GM12878 (cell line): ENCODE data around the gene FOXL3. TPM values are rescaled to one million over a fixed set of nuclear protein-coding genes. Genes with fewer than 3 reads are reported as not detected.

Experiments
- ATAC-seq: fragments of 200-7000 bp; cut with Tn5 transposase; 3 replicates; pipeline ENCODE4 v1.9.1; 2020; ENCODE audit warnings: mild to moderate bottlenecking, moderate library complexity
- BruUV-seq: library from RNA; stranded (reverse); fragments of 400-500 nt; replicated peaks from 2 replicates; lab custom pipeline; 2021; lab: Mats Ljungman, UMichigan
- CTCF ChIA-PET: fragments of 300-600 bp; sonication (Branson Sonifier 250); formaldehyde crosslinking; extraction: SDS; loops from one replicate; lab custom pipeline; 2021; ENCODE audit warnings: inconsistent platforms; lab: Yijun Ruan, JAX
- POLR2A ChIA-PET: fragments of 350-600 bp; formaldehyde crosslinking; extraction: SDS; loops from one replicate; lab custom pipeline; 2021; ENCODE audit warnings: inconsistent platforms; lab: Charles Lee
- RAD21 ChIA-PET: fragments of 300-600 bp; sonication (Branson Sonifier 250); formaldehyde crosslinking; loops from one replicate; lab custom pipeline; 2023; ENCODE audit warnings: antibody characterized with exemption; ENCODE audit not compliant: unreplicated experiment; lab: Charles Lee
- SMC1A ChIA-PET: fragments of 300-600 bp; sonication (Branson Sonifier 250); formaldehyde crosslinking; loops from one replicate; lab custom pipeline; 2023; ENCODE audit not compliant: unreplicated experiment, uncharacterized antibody; lab: Charles Lee
- DNase-seq: peaks from one replicate; pipeline ENCODE4 v3.0.0-alpha.2; 2011; ENCODE audit warnings: low read depth, low spot score
- FAIRE-seq: peaks from 3 replicates; lab custom pipeline; 2011; peaks lifted over from hg19 to GRCh38; lab: Jason Lieb, UNC
- H2AFZ ChIP-seq: 2 replicates; pipeline ENCODE4 v1.6.0; 2011; ENCODE audit warnings: low read depth, low read length, control low read depth; ENCODE audit not compliant: control insufficient read depth
- H3K27ac ChIP-seq: 2 replicates; pipeline ENCODE4 v1.5.1; 2011; ENCODE audit warnings: control low read depth; ENCODE audit not compliant: control insufficient read depth, insufficient read depth
- H3K27me3 ChIP-seq, 2 experiments: replicated peaks in 1 of 2; 2 replicates each; pipeline versions ENCODE4 v1.6.0 to v1.6.1; 2011; ENCODE audit warnings: low read length in 1 of 2; ENCODE audit not compliant: control insufficient read depth in 2 of 2, insufficient read depth in 2 of 2
- H3K36me3 ChIP-seq, 2 experiments: 2 replicates each; pipeline ENCODE4 v1.5.1; 2011; ENCODE audit warnings: low read length in 1 of 2; ENCODE audit not compliant: control insufficient read depth in 2 of 2, insufficient read depth in 2 of 2
- H3K4me1 ChIP-seq: 2 replicates; pipeline ENCODE4 v1.6.1; 2011; ENCODE audit warnings: mild to moderate bottlenecking, low read length, moderate library complexity, mixed read lengths; ENCODE audit not compliant: control insufficient read depth, insufficient read depth
- H3K4me2 ChIP-seq: 2 replicates; pipeline ENCODE4 v1.6.0; 2011; ENCODE audit warnings: control low read depth; ENCODE audit not compliant: control insufficient read depth, insufficient read depth
- H3K4me3 ChIP-seq: fragments of 200-600 bp; sonication (generic); 2 replicates; pipeline ENCODE4 v1.5.1; 2016
- H3K79me2 ChIP-seq: 2 replicates; pipeline ENCODE4 v1.6.0; 2011; ENCODE audit warnings: low read length; ENCODE audit not compliant: control insufficient read depth, insufficient read depth
- H3K9ac ChIP-seq: 2 replicates; pipeline ENCODE4 v1.8.0; 2011; ENCODE audit warnings: low read length, control low read depth, mixed read lengths; ENCODE audit not compliant: control insufficient read depth, insufficient read depth
- H3K9me3 ChIP-seq: replicated peaks from 3 replicates; pipeline ENCODE4 v1.5.1; 2011; ENCODE audit warnings: mild to moderate bottlenecking, low read length; ENCODE audit not compliant: control insufficient read depth, insufficient read depth
- H4K20me1 ChIP-seq: 2 replicates; pipeline ENCODE4 v1.6.0; 2011; ENCODE audit not compliant: control insufficient read depth, insufficient read depth
- CBFB ChIP-seq: IDR thresholded peaks from 2 replicates; pipeline ENCODE4 v1.6.1; 2016; ENCODE audit warnings: antibody characterized with exemption, low read depth
- CBX3 ChIP-seq: fragments of 200-600 bp; sonication (generic); IDR thresholded peaks from 2 replicates; pipeline ENCODE4 v1.6.1; 2016; ENCODE audit warnings: low read depth, borderline replicate concordance
- CBX5 ChIP-seq: sonication (generic); IDR thresholded peaks from 2 replicates; pipeline ENCODE4 v1.6.1; 2016; ENCODE audit warnings: low read depth, moderate library complexity, mild to moderate bottlenecking, inconsistent platforms
- CHD1 ChIP-seq: IDR thresholded peaks from 2 replicates; pipeline ENCODE4 v1.6.1; 2012; ENCODE audit warnings: low read depth, low read length, improper control_type of control experiment
- E2F4 ChIP-seq: IDR thresholded peaks from 2 replicates; pipeline ENCODE4 v1.6.1; 2012; ENCODE audit warnings: low read depth, low read length, improper control_type of control experiment
- ELK1 ChIP-seq: IDR thresholded peaks from 2 replicates; pipeline ENCODE4 v1.6.1; 2012; ENCODE audit warnings: low read depth, low read length, improper control_type of control experiment
- EZH2 ChIP-seq: IDR thresholded peaks from 2 replicates; pipeline ENCODE4 v1.6.1; 2012; ENCODE audit warnings: low read depth, mild to moderate bottlenecking, control low read depth, inconsistent platforms, low read length, borderline replicate concordance; ENCODE audit not compliant: control insufficient read depth
- GABPA ChIP-seq: IDR thresholded peaks from 2 replicates; pipeline ENCODE4 v1.6.1; 2014; ENCODE audit warnings: antibody characterized with exemption, low read depth, mild to moderate bottlenecking, inconsistent platforms
- GATAD2B ChIP-seq: fragments of 450-650 bp; conservative IDR thresholded peaks from 2 replicates; pipeline ENCODE4 v1.6.1; 2017; ENCODE audit warnings: low read depth, mild to moderate bottlenecking, moderate library complexity
- HDGF ChIP-seq: fragments of 450-650 bp; IDR thresholded peaks from 2 replicates; pipeline ENCODE4 v1.6.1; 2016; ENCODE audit warnings: antibody characterized with exemption
- NFIC ChIP-seq: IDR thresholded peaks from 2 replicates; pipeline ENCODE4 v1.6.1; 2012; ENCODE audit warnings: low read depth, mild to moderate bottlenecking, inconsistent platforms, low read length, moderate library complexity
- NFXL1 ChIP-seq: fragments of 450-650 bp; IDR thresholded peaks from 2 replicates; pipeline ENCODE4 v1.6.1; 2017; ENCODE audit warnings: antibody characterized with exemption, mild to moderate bottlenecking, borderline replicate concordance
- RBBP5 ChIP-seq: fragments of 200-600 bp; sonication (generic); conservative IDR thresholded peaks from 2 replicates; pipeline ENCODE4 v1.6.1; 2016
- TARDBP ChIP-seq: IDR thresholded peaks from 2 replicates; pipeline ENCODE4 v1.6.1; 2016; ENCODE audit warnings: borderline replicate concordance
- ZBTB11 ChIP-seq: fragments of 450-650 bp; formaldehyde crosslinking; IDR thresholded peaks from 2 replicates; pipeline ENCODE4 v1.5.0; 2022; ENCODE audit warnings: mild to moderate bottlenecking, missing genetic modification characterization
- ZNF207 ChIP-seq: fragments of 450-650 bp; IDR thresholded peaks from 2 replicates; pipeline ENCODE4 v1.6.1; 2014; ENCODE audit warnings: antibody characterized with exemption, mild to moderate bottlenecking, borderline replicate concordance
- ZNF274 ChIP-seq: IDR thresholded peaks from one replicate; pipeline ENCODE4 v1.8.0; 2011; ENCODE audit not compliant: insufficient read length, insufficient read depth
- WGBS: methylation state at CpG from one replicate; pipeline ENCODE4 v1.1.6; 2016; ENCODE audit warnings: low lambda C conversion rate; ENCODE audit not compliant: insufficient replicate concordance, insufficient coverage; ENCODE audit errors: missing lambda C conversion rate; 5-methylcytosine and 5-hydroxymethylcytosine counted together
- in situ Hi-C: fragments of 300-500 bp; cut with MboI; formaldehyde crosslinking; loops from 9 replicates; pipeline ENCODE4 v1.14.3; 2018; ENCODE audit warnings: mixed read lengths
- intact Hi-C: fragments of 100-400 bp; cut with micrococcal nuclease; formaldehyde crosslinking; loops from one replicate; pipeline ENCODE4 v1.14.2; 2022; ENCODE audit not compliant: unreplicated experiment
- polyA plus RNA-seq, 11 experiments: library from polyadenylated mRNA; depleted of rRNA in 4 of 11; unstranded in 6 of 11; stranded (reverse) in 5 of 11; fragments of >200 nt; fragmentation: Nextera tagmentation in 4 of 11; fragmentation: Illumina TruSeq in 1 of 11; extraction: Ambion mirVana in 4 of 11; extraction: Trizol in 1 of 11; gene quantifications; 1 replicate in 1 of 11; 2 replicates in 10 of 11; pipeline versions ENCODE4 v1.2.1 to v1.2.3, GENCODE V29; 2011 to 2016; ENCODE audit warnings: inconsistent platforms in 2 of 11, missing spikeins in 2 of 11, low read depth in 1 of 11
- total RNA-seq, 4 experiments: library from RNA; depleted of rRNA in 3 of 4; stranded (reverse); fragments of >200 nt in 3 of 4; fragmentation: Illumina TruSeq in 1 of 4; extraction: Trizol in 1 of 4; gene quantifications; 2 replicates each; pipeline versions ENCODE4 v1.2.1 to v1.2.3, GENCODE V29; 2013 to 2021

FOXL3 gene
- total and polyA plus RNA-seq, 10 of the 15 experiments (the other 5 are each of a cell fraction or from before 2014, with no cell fraction given) = not detected

- CTCF ChIA-PET = interaction anchor here (0.6 kb wide), 1 partner anchor 358 kb away, joined by 3 read pairs; no protein-coding TSS in a partner anchor
- H3K27me3 ChIP-seq = no peaks in the 10 kb centered on the region
- H3K4me1 ChIP-seq = no peaks in the 10 kb centered on the region
- SMC1A ChIA-PET = no interaction called here
- no peak overlapping the region for H3K4me3 ChIP-seq
- no TSS peak for BruUV-seq
- no peaks in the 10 kb centered on the region for H3K79me2 ChIP-seq
- H3K9me3 ChIP-seq = no peaks in the 10 kb centered on the region; the same call in 2 of the 3 replicates
- intact Hi-C loops = no loop called here
- WGBS = 75% methylated on average over 42 of the region's 45 CpGs
- FAIRE-seq (no peak), ATAC-seq (no peak), DNase-seq (no peak)
- in situ Hi-C loops = no loop called here
- no peaks in the 10 kb centered on the region for H3K36me3 ChIP-seq
- H2AFZ ChIP-seq = no peak overlapping the region
- H3K27ac ChIP-seq = no peak overlapping the region
- no peak overlapping the region for H3K4me2 ChIP-seq
- no peak overlapping the region for H3K9ac ChIP-seq
- POLR2A ChIA-PET = no interaction called here
- RAD21 ChIA-PET = no interaction called here
- H4K20me1 ChIP-seq = no peaks in the 10 kb centered on the region
- no peak for TF ChIP-seq HDGF
- TF ChIP-seq CBX3 = no peak
- no peak for TF ChIP-seq RBBP5
- no peak for TF ChIP-seq NFXL1
- TF ChIP-seq ELK1 = no peak
- TF ChIP-seq ZNF274 = no peak
- no peak for TF ChIP-seq CBX5
- TF ChIP-seq CBFB = no peak
- TF ChIP-seq ZNF207 = no peak
- TF ChIP-seq NFIC = no peak
- no peak for TF ChIP-seq E2F4
- no peak for TF ChIP-seq CHD1
- TF ChIP-seq ZBTB11 (CRISPR knock-in tag) = no peak
- TF ChIP-seq EZH2 = no peak
- no peak for TF ChIP-seq GATAD2B
- no peak for TF ChIP-seq GABPA
- TF ChIP-seq TARDBP = no peak
These were observed 22.8 kb upstream of the FOXL3 start for GRCh38 chr7:266851-267840.
